BLaER1 (cell line): ENCODE measurements around the gene HSPA2.

Source experiments
- H3K27ac ChIP-seq: shearing (Covaris generic); formaldehyde crosslinking; 2 replicates; pipeline ENCODE4 v1.8.1; 2022
- H3K27me3 ChIP-seq: shearing (Covaris generic); formaldehyde crosslinking; 2 replicates; pipeline ENCODE4 v1.8.1; 2022
- H3K36me3 ChIP-seq: shearing (Covaris generic); formaldehyde crosslinking; 2 replicates; pipeline ENCODE4 v1.8.1; 2022
- H3K4me1 ChIP-seq: shearing (Covaris generic); formaldehyde crosslinking; 2 replicates; pipeline ENCODE4 v1.8.1; 2022
- H3K4me2 ChIP-seq: shearing (Covaris generic); formaldehyde crosslinking; 2 replicates; pipeline ENCODE4 v1.8.1; 2022
- H3K4me3 ChIP-seq: shearing (Covaris generic); formaldehyde crosslinking; 2 replicates; pipeline ENCODE4 v1.8.1; 2022
- H3K9ac ChIP-seq: shearing (Covaris generic); formaldehyde crosslinking; 2 replicates; pipeline ENCODE4 v1.8.1; 2022
- H3K9me3 ChIP-seq: shearing (Covaris generic); formaldehyde crosslinking; 2 replicates; pipeline ENCODE4 v1.8.1; 2022
- H4K20me1 ChIP-seq: shearing (Covaris generic); formaldehyde crosslinking; 2 replicates; pipeline ENCODE4 v1.8.1; 2022
- Cebpa-rat ChIP-seq: shearing (Covaris generic); IDR thresholded peaks from 2 replicates; pipeline ENCODE4 v1.8.1; 2022

The HSPA2 gene

DNA sequence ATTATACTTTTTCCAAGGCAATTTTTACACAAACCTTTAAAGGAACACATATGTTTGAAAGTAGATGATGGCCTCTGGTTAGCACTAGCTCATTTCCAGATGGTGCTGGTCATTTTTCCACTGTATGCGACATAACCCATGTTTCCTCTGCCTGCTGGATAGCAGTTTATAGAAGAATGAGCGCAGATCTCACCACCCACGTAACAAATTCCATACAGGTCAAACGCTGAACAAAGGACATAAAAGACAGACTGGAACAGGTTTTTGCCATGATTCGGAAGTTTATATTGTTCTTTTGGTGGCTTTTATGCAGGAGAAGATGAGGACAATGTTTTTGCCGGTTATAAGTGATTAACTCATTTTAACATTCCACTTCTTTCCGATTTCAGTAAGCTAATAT is 39.9 kb downstream of the HSPA2 start:
- Histone ChIP-seq H3K4me1 (no peaks in the 10 kb centered on the region), H3K9ac (no peak overlapping the region), H3K36me3 (no peaks in the 10 kb centered on the region), H3K4me2 (no peak overlapping the region), H3K9me3 (no peaks in the 10 kb centered on the region), H3K27me3 (no peaks in the 10 kb centered on the region), H3K4me3 (no peak overlapping the region), H4K20me1 (no peaks in the 10 kb centered on the region), H3K27ac (no peak overlapping the region)
- no peak for TF ChIP-seq Cebpa-rat

DNA sequence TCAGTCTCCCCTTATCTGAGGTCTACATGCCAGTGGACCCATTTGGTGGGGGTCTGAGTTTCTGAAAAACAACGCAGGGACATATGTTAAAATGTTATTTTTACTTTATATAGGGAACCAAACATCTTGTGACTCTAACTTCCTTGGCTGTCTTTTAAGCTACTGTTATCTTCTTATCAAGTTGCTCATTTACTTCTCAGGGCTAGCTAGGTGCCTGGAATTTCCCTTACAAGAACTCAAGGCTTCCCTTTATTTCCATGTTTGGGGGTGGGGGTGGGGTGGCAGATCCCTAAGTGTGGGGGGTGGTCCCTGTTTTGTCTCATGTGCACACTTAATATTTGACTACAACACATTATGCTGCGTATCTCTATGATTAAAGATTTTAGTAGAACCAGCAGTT is 40.8 kb downstream of the HSPA2 start:
- Histone ChIP-seq H3K36me3 (no peaks in the 10 kb centered on the region), H3K9me3 (no peaks in the 10 kb centered on the region), H3K27ac (no peak overlapping the region), H3K27me3 (no peaks in the 10 kb centered on the region), H3K4me1 (no peaks in the 10 kb centered on the region), H3K9ac (no peak overlapping the region), H3K4me3 (no peak overlapping the region), H4K20me1 (no peaks in the 10 kb centered on the region), H3K4me2 (no peak overlapping the region)
- no peak for TF ChIP-seq Cebpa-rat

DNA sequence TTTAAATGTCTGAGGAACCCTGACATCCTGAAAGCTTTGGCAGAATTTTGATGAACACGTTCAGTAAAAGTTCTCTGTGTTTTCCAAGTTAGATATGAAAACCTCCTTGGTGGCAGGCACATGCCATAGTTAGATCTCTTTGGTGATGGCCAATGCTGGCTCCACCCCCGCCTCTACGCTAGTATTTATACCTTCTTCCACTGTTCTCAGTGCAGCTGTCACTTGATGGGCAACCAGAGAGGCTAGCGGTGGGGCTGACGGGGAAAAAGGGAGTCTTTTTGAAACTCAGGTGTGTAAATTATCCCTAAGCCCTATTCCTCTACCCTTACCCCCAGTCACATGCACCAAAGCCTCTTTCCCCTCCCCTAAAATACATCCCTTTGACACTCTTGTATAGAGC is 41.3 kb downstream of the HSPA2 start:
- H3K36me3 ChIP-seq, result no peaks in the 10 kb centered on the region
- no peak overlapping the region for H3K4me3 ChIP-seq
- H3K4me1 ChIP-seq, result no peaks in the 10 kb centered on the region
- H3K27ac ChIP-seq, result no peak overlapping the region
- H4K20me1 ChIP-seq, result no peaks in the 10 kb centered on the region
- no peaks in the 10 kb centered on the region for H3K9me3 ChIP-seq
- no peak overlapping the region for H3K9ac ChIP-seq
- H3K27me3 ChIP-seq, result no peaks in the 10 kb centered on the region
- H3K4me2 ChIP-seq, result no peak overlapping the region
- TF ChIP-seq Cebpa-rat, result no peak

DNA sequence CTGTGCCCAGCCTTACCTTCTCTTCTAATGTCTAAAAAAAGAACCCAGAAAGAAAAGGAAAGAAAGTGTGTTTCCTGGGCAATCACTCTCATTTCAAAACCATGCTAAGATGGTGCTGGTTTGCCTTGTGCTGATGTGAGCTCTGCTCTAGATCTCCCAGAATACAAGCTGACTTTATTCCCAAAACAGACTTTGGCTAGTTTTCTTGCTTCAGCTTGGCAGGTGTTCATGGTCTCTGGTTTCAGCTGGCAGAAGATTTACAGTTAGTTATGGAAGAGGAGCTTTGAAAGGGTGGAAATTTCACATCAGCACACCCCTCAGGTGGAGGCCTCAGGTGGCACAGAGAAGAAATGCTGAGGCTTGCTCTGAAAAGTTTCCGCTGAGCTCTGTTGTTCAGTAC is 43.6 kb downstream of the HSPA2 start:
- Histone ChIP-seq H3K4me1 (no peaks in the 10 kb centered on the region), H3K36me3 (no peaks in the 10 kb centered on the region), H3K27ac (no peak overlapping the region), H3K9ac (no peak overlapping the region), H3K27me3 (no peaks in the 10 kb centered on the region), H3K4me3 (no peak overlapping the region), H4K20me1 (no peaks in the 10 kb centered on the region), H3K4me2 (no peak overlapping the region), H3K9me3 (no peaks in the 10 kb centered on the region)
- no peak for TF ChIP-seq Cebpa-rat

- TF ChIP-seq Cebpa-rat, result no peak
- Histone ChIP-seq H3K9me3 (no peaks in the 10 kb centered on the region), H3K27me3 (no peaks in the 10 kb centered on the region), H3K4me2 (no peak overlapping the region), H4K20me1 (no peaks in the 10 kb centered on the region), H3K27ac (no peak overlapping the region), H3K36me3 (no peaks in the 10 kb centered on the region), H3K4me3 (no peak overlapping the region), H3K9ac (no peak overlapping the region), H3K4me1 (no peaks in the 10 kb centered on the region)
Observed at GRCh38 chr14:64591809-64592208, 51.3 kb downstream of the HSPA2 start.
